IMR-90 (cell line): ENCODE data around the gene UST.

ENCODE experiments used
- POLR2A ChIP-seq: IDR thresholded peaks from 2 replicates; pipeline ENCODE4 v1.6.1; 2012; ENCODE audit warnings: mild to moderate bottlenecking, low read depth, low read length
- TF ChIP-seq, protein P1 (sequence below): conservative IDR thresholded peaks from 2 replicates; pipeline ENCODE4 v1.5.1; 2012; ENCODE audit warnings: mild to moderate bottlenecking, low read depth, low read length, improper control_type of control experiment

- TF ChIP-seq, protein P1, sequence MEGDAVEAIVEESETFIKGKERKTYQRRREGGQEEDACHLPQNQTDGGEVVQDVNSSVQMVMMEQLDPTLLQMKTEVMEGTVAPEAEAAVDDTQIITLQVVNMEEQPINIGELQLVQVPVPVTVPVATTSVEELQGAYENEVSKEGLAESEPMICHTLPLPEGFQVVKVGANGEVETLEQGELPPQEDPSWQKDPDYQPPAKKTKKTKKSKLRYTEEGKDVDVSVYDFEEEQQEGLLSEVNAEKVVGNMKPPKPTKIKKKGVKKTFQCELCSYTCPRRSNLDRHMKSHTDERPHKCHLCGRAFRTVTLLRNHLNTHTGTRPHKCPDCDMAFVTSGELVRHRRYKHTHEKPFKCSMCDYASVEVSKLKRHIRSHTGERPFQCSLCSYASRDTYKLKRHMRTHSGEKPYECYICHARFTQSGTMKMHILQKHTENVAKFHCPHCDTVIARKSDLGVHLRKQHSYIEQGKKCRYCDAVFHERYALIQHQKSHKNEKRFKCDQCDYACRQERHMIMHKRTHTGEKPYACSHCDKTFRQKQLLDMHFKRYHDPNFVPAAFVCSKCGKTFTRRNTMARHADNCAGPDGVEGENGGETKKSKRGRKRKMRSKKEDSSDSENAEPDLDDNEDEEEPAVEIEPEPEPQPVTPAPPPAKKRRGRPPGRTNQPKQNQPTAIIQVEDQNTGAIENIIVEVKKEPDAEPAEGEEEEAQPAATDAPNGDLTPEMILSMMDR: peak; percentile 79
- TF ChIP-seq POLR2A: no peak
Measured at GRCh38 chr6:148947621-148948444, 201.0 kb downstream of the UST start.
